DMS114 treated with DMSO at 0.1 percent for 48 hours (cell line): ENCODE results near the gene IRS1.

Experiments
- DNase-seq: peaks from one replicate; lab custom pipeline; 2025; ENCODE audit not compliant: unreplicated experiment; lab: John Stamatoyannopoulos, UW

The IRS1 gene

DNA sequence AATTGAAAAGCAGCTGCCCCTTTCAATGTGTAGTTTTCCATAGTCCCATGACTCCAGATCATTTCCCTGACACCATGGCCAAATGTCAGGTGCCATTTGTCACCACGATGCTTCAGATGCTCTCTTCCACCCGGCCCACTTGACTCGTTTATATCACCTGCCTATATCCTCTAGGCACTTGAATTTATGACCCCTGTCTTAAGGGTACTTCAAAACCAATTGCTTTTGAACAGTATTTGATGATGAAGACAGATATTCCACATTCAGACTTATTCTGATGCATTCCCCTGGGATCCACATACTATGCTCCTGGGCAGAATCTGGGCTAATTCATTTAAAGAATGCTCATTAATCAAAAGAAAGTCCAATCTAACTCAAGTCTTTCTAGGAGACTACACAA, 19.3 kb upstream of the IRS1 start:
- no peak for DNase-seq

DNA sequence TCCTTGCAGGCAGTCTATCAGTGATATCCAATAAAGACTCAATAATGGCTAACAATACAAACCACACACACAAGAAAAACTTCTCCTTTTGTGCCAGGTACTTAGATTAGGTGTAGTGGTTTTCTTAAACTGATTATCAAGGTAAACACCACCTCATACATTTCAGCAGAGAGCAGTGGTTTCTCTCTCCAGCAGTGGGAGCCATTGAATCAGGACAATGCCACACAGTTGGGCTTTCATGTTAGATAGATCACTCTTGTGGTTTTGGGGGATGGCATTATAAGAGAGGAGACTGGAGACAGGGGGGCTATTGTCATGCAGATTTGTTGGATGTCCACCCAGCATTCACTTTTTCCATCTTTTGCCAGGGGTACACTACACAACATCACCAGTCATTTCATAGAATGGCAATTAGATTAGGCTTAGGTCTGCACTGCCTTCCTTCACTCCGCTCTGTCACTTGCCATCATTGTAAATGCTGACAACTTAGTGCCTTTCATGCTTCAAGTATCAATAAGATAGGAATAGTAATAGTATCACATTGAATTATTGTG, 13.6 kb upstream of the IRS1 start:
- DNase-seq: no peak

DNA sequence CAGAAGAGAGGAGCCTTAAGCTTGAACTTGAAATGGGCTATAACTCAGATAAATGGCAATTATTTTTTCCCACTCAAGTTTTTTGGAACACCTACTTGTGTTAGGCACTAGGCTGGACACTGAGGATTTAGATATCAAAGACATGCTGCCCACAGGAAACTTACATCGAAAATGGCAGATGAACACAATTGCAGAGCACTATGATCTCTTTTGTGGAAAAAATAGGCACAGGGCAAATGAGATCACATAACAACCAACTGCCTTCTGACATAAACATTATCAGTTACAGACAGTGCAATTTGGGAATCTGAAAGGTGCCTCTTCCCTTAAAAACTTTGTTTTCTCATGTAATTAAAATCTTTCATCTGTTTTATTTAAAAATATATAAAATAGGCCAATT, 3.8 kb upstream of the IRS1 start:
- no peak for DNase-seq

DNA sequence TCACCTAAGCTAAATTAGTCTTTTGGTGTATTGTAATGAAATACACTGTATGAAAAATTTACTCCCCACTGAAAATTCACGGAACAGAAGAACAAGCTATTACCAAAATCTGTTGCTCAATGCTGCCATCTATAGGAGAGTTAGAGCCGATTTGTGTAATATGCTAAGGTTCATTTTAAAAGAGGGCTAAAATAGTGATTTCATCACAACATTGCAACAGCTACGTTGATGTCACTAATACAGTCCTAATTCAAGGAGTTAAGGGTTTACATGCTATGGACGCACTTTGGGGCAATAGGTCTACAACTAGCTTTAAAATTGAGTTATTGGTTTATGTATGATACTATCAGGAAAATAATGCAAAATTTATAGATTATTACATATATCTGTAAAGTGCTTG, 3.0 kb upstream of the IRS1 start:
- DNase-seq: peak; percentile 65

DNA sequence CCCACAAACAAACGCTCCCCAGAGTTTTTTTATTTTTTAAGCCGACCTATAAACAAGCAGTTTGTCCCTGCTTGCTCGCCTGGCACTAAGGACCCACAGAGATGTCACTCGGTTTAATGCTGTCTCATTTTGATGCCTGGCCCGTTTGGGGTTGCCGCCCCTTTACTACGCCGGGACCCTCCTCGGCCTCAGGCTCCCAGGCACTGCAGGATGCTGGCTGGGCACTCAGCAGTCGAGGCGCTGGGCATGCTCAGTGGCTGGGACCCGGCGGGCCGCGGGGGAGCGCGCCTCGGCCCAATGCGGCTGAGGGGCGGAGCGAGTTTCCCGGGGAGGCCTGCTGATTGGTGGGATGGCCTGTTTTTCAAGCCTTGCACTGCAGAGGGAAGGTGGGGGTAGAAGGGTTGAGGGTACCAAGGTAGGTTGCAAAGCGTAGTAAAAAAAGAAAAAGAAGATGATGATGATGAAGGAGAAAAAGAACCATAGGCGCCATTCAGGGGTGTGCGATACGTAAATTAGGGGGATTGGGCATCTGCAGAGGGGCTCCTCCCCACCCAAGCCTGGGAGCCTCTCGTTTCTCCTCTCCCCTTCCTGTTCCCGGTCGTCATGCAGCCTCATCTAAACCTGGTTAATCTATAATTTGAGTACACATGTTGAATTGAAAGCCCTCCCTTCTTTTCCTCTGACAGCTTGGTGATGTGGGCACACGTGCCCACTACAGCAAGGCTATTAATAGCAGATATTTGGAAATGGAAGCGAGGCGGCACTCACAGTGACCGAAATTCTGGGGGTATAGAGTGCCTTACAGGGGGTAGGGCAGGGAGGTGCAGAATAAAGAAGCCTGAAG, 1.5 kb upstream of the IRS1 start:
- peak; percentile 76 for DNase-seq

DNA sequence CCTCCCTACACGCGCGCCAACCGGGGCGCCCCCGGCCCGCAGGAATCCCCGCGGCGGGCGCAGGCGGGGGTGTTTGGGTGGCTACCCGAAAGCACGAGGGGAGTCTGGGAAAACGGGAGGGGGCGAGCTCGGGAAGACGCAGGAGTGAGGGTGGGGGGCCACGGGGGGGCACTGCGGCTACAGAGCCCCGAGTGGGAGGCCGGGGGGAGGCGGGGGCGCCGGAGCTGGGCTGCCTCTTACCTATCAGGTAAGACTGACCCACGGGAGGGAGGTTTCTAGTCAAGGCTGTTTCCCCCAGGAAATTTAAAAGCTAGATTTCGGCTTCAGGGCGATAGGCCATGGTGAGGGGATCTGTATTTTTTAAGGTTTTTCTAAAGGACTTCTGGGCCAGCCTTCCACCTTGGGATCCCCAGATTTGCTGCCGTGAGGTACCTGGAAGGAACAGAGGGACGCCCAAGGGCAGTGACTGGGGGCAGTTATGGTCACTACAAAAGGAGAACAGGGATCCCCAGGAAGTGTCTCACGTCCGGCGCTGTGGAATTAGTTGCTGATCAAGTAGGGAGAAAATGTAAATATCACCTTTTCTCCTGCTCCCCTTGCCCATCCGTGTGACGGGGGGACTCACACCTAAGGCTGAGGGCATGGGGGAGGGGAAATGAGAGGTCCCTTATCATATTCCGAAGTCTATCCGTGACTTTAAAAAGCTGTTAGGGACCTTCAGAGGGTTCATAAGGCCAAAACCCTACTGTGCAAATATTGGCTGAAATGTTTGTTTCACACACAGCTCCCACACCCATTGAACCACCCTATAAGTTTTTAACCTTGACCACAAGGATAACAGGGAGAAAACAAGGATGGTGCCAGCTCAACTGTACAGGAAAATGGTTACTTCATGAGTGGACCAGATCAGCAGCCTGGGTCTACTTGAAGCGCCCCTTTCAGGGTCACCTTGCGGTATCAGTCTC, 638 bp upstream of the IRS1 start:
- no peak for DNase-seq

DNA sequence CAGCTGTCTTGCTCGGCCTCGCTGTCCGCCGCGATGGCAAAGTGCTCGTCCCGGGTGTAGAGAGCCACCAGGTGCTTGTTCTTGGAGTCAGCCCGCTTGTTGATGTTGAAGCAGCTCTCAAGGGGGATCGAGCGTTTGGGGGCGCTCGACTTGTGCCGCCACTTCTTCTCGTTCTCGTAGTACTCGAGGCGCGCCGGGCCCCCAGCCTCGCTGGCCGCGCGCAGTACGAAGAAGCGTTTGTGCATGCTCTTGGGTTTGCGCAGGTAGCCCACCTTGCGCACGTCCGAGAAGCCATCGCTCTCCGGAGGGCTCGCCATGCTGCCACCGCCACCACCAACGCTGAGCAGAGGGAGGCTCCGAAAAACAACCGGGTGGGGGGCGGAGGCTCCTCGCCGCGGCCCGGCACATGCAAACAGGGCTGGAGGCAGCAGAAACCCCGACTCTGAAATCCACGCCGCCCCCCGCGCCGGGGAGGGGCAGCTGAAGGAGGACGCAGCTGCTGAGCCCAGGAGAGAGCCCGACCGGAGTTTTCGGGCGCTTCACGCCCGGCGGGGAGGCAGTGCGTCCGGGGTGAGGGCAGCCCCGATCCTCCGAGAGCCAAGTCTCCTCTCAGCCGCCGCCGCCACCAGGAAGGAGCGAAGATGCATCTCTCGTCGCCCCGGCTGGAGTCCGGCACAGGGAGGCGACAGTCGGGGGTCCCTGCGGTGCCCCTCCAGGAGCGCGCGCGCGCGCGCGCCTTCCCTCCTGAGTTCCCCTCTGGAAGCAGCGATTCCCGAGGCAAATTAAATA, 1.0 kb downstream of the IRS1 start:
- no peak for DNase-seq

DNA sequence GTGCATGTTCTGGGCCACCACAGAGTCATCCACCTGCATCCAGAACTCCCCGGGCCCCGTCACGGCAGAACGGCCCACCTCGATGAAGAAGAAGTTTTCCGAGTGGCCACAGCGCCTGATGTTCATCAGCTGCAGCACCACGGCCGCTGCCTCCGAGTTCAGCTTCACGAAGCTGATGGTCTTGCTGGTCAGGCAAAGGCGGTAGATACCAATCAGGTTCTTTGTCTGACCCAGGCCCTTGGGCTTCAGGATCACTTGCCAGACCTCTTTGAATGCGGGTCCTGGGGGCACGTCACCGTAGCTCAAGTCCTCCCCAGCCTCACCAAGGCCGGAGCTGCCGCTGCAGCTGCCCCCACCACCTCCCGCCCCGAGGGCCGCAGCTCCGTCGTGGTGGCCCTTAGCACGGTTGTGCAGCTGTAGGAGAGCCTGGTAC, 1.6 kb downstream of the IRS1 start:
- no peak for DNase-seq

DNA sequence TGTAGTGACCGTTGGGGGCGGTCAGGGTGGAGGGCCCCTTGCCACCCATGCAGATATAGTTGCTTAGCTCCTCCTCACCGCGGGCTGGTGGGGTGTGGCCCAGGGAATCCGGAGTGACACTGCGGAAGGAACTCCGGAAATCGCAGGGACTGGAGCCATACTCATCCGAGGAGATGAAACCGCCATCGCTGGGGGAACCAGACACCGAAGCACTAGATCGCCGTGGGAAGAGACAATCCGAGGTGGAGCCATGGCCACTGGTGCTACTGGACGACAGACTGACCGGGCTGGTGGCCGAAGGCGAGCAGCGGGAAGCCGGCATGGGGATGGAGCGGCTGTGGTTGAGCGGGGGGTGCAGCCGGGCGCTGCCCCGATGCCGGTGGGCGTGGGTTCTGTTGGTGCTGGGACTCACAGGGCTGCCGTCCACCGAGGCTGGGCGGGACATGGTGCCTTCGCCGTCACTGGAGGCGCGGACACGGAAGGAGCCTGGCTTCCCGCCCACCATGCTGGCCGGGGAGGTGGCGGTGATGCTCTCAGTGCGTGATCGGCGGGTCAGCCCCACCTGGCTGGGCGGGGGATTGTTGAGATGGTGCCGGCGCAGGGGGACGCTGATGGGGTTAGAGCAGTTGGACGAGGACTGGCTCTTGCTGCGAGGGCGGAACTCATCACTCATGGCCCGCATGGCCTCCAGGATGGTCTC, 2.2 kb downstream of the IRS1 start:
- DNase-seq: no peak

DNA sequence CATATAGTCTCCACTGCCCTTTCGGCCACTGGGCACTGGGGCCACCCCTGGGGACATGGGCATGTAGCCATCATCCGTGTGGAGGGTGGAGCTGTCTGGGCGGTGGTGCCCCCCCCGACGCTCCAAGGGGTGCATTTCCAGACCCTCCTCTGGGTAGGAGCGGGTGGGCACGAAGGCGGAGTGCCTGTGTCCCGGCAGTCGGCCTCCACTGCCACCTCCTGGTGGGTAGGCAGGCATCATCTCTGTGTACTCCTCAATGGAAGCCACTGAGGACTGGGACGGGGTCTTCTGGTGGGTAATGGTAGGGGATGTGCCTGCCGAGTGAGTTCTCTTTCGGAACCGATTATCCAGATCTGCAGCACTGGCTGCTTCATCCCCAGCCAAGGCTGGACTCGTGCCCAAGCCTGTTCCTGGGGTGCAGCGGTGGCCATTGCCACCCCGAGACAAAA, 2.8 kb downstream of the IRS1 start:
- DNase-seq: no peak

DNA sequence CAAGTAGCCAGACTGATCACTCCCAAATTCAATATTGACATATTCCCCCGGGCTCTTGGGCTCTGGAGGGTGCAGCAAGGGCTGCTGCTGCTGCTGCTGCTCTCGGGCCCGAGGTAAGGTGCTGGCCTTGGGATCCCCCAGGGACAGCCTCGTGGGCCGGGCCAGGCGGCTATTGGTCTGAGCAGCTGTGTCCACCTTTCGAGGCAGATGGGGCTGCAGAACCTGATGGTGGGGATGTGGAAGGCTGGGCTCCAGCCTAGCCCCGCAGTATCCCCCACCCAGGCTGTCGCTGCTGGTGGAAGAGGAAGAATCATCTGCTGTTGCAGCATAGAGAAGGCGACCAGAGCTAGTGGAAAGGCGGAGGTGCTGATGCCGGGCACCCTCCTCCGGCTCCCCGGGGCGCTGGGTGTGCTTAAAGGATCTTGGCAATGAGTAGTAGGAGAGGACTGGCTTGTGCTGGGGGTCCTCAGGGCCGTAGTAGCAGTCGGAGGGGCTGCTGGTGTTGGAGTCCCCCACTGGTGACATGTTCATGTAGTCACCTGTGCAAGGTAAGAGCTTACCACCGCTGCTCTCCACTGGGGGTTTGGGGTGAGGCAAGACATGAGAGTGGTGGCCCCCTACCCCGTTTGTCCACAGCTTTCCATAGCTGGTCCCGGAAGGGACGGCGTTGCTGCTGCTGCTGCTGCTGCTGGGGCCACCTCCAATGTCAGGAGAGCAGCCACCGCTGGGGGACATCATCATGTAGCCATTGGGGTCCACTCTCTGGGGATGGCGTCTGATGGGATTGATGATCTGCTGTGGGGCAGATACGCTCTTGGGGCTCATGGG, 3.4 kb downstream of the IRS1 start:
- no peak for DNase-seq

DNA sequence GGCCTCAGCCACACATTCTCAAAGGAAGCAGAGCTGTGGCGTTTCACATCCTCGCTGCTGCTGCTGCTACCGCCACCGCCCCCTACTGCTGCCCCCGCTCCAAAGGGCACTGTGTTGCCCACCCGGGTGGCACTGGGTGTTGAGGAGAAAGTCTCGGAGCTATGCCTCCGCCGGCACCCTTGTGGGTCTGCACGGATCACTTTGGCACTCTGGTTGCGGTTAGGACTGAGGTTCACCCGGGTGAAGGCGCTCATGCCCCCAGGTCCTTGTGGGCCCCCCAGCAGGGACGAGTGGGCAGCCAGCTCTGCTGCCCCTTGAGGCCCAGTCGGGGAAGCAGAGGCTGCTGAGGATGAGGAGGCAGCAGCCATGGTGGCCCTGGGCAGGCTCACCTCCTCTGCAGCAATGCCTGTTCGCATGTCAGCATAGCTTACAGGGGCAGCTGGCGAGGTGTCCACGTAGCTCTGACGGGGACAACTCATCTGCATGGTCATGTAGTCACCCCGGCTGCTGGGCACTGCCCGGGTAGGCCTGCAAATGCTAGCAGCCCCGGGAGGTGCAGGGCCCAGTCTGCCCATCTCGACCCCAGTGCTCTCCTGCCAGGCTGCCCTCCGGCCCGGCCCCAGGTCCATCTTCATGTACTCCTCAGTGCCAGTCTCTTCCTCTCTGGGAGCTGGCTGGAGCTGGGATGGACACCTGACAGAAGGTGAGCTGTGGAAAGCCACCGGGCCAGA, 4.2 kb downstream of the IRS1 start:
- DNase-seq: no peak

DNA sequence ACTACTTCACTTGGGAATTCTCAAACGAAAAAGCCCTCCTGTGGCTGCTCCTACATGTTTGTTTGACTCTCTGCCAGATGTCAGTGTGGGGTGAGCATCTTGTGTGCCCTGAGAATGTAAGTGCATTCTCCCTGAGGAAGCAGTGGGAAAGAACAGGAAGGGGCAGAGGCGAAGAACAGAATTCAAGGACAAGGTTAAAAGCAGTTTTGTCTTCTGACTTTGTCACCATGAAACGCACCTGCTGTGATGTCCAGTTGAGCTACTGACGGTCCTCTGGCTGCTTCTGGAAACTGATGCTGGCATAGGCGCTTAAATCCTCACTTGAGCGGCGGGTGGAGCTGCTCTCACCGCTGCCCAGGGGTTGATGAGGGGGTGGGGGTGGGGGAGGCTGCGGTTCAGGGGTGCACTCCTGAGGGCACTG, 4.9 kb downstream of the IRS1 start:
- DNase-seq: no peak

DNA sequence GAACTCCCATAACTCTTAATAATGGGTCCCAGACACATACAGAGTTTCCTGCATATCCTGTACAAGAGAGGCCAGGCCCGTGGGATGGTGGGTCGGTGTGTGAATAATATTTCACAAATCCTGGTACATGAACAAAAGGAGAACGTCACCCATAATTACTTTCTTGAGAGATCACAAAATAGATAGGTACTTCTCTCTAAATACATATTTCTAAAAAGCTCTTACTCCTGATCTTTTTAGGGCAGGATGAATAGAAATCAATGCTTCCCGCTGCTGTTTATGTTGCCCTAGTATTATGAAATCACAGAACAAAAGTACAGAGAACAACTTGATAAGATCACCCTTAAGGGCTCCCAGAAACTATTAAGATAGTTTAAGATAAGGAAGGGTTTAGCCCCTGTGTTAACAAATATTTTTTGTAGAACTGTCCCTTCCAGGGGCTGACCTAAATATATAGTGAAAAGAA, 5.4 kb downstream of the IRS1 start:
- DNase-seq: no peak

DNA sequence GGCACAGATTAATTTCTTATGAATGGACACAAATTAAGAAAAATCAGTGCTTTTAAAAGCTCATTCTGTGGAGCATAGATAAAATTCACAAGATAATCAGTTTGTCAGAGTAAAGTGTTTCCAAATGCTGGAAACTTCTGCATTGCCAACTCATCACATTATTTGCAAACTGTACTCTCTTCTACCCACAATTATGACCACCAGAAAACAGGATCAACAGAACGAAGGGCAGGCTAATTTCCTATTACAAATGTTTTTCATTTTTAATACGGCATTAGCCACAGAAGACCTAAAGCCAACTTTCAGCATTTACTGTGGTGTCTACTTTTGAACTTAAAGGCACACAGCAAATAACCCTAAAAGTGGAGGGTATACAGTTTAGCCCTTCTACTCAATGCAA, 6.0 kb downstream of the IRS1 start:
- DNase-seq: no peak

DNA sequence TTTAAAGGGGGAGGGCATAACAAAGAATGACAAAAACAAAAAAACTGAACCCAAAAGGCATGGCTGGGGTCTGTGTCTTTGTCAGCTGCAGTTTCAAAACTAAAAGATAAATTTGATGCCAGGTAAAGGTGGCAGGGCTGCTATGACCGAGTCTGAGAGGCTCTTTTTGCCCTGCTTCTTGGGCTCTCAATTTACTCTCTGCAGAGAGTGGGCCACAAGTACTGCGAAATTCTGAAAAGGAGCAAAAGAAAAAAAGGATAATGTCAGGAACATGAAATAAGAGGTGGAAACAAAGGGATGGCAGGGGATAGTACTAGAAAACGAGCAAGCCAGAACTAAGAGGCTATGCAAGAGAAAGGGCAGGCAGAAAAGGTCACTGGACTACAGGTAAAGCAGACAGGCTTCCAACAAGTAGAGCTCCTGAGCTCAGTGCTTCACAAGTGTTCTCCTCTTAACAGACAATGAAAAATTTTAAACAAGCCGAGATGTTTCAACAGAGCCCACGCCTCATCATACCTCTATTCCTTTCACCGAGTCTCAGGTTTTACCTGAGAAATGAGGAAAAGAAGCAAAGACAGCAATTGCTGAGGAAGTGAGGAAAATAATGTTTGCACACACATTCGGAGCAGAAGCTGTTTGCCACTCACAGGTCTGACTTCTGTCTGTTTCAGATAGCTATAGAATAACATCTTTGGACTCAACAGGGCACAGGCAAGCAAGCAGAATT, 7.3 kb downstream of the IRS1 start:
- DNase-seq: no peak

DNA sequence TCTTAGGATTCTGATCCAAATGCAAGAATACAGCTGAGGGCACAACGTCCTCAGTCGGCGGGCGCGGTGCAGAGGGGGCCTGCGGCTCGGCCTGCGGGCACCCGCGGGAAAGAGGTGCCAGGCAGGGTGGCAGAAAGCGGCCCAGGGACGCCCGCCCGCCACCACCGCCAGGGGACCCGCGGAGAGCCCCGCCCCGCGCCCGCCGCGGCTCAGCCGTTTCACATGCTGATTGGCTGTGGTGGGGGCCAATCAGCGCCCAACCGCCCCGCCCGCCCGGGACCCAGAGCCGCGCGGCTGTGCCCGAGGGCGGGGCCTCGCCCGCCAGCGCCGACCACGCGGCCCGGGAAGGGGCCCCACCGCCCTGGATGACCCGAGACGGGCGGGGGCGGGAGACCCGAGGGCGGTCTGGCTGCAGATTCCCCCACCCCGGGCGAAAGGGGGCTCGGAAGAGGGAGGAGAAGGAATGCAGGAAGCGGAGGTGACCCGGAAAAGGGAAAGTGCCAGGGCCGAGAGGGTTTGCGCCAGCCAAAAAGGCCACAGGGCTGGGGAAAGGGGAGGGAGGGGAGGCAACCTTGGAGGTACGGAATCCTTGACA, 8.0 kb downstream of the IRS1 start:
- peak; percentile 56 for DNase-seq
